ENCODE measurements around the gene BTN3A1.
"Not testable (repeated sequence)": the region's sequence is repeated elsewhere in the genome, so short reads cannot be mapped to it uniquely, and the experiment has no call there.

The BTN3A1 gene

GRCh38 chr6:26439151-26440125 lies 37.4 kb downstream of the BTN3A1 start:
- DNase-seq: peak in 2 of 56 donors; percentile 0 to 1

- no peak for DNase-seq
Observed at GRCh38 chr6:26440977-26441358, 38.9 kb downstream of the BTN3A1 start.

- no peak for DNase-seq
Observed at GRCh38 chr6:26441977-26442376, 39.9 kb downstream of the BTN3A1 start.

GRCh38 chr6:26445934-26446667 lies 44.0 kb downstream of the BTN3A1 start:
- DNase-seq: no peak

- DNase-seq: no peak
Observed at GRCh38 chr6:26447257-26447656, 45.2 kb downstream of the BTN3A1 start.

GRCh38 chr6:26450240-26450639 lies 48.2 kb downstream of the BTN3A1 start:
- no peak for DNase-seq

GRCh38 chr6:26452631-26453235 lies 50.7 kb downstream of the BTN3A1 start:
- DNase-seq: no peak

GRCh38 chr6:26454631-26455030 lies 52.6 kb downstream of the BTN3A1 start:
- DNase-seq: no peak

GRCh38 chr6:26455357-26455970 lies 53.4 kb downstream of the BTN3A1 start:
- DNase-seq: no peak

GRCh38 chr6:26457264-26457805 lies 55.3 kb downstream of the BTN3A1 start:
- DNase-seq: peak in 24 of 56 donors; percentile 11 to 72 (median 47)

- peak; percentile 5 to 97 (median 71) for DNase-seq
Observed at GRCh38 chr6:26457806-26458688, 56.0 kb downstream of the BTN3A1 start, which contains the start of gene BTN2A1. BTN2A1 (plus strand) TSS chr6:26457955; CDS start chr6:26458637, 682 bp downstream.

- no peak for DNase-seq
Observed at GRCh38 chr6:26459023-26459810, 57.1 kb downstream of the BTN3A1 start.

GRCh38 chr6:26461353-26461752 lies 59.3 kb downstream of the BTN3A1 start:
- DNase-seq: not testable (repeated sequence)

GRCh38 chr6:26464014-26464413 lies 61.9 kb downstream of the BTN3A1 start:
- DNase-seq: no peak

GRCh38 chr6:26464416-26465131 lies 62.5 kb downstream of the BTN3A1 start:
- DNase-seq: no peak
